Effector memory CD4-positive, alpha-beta T cell (primary cell): ENCODE data around the gene WNT3A.

Experiments used
- DNase-seq, 3 donors: peaks; one replicate each; pipeline ENCODE4 v3.0.0-alpha.2; 2020
- H3K27ac ChIP-seq: 2 replicates; pipeline ENCODE4 v1.7.0; 2013; ENCODE audit warnings: mild to moderate bottlenecking, low read length, moderate library complexity; ENCODE audit not compliant: insufficient read depth, poor library complexity, severe bottlenecking
- H3K27me3 ChIP-seq: replicated peaks from 2 replicates; pipeline ENCODE4 v1.7.0; 2013; ENCODE audit warnings: mild to moderate bottlenecking, low read length; ENCODE audit not compliant: insufficient read depth, control insufficient read depth, poor library complexity, severe bottlenecking
- H3K36me3 ChIP-seq: 2 replicates; pipeline ENCODE4 v1.7.0; 2013; ENCODE audit warnings: mild to moderate bottlenecking, low read length, moderate library complexity; ENCODE audit not compliant: control insufficient read depth, insufficient read depth
- H3K4me1 ChIP-seq: 2 replicates; pipeline ENCODE4 v1.7.0; 2013; ENCODE audit warnings: low read length, mild to moderate bottlenecking; ENCODE audit not compliant: control insufficient read depth, insufficient read depth, poor library complexity, severe bottlenecking
- H3K4me3 ChIP-seq: 2 replicates; pipeline ENCODE4 v1.7.0; 2013; ENCODE audit warnings: low read length, low read depth, mild to moderate bottlenecking; ENCODE audit not compliant: insufficient read depth, poor library complexity, severe bottlenecking
- H3K9me3 ChIP-seq: 2 replicates; pipeline ENCODE4 v1.7.0; 2013; ENCODE audit warnings: mild to moderate bottlenecking, low read length, moderate library complexity; ENCODE audit not compliant: control insufficient read depth

WNT3A gene

GRCh38 chr1:228042508-228042907 lies 35.7 kb downstream of the WNT3A start:
- Histone ChIP-seq H3K27me3 (peaks cover 7% of the 10 kb centered on the region), H3K9me3 (no peaks in the 10 kb centered on the region), H3K36me3 (no peaks in the 10 kb centered on the region), H3K4me1 (peaks cover 4% of the 10 kb centered on the region), H3K4me3 (no peak overlapping the region), H3K27ac (no peak overlapping the region)
- DNase-seq: no peak

GRCh38 chr1:228043281-228043848 lies 36.6 kb downstream of the WNT3A start:
- H3K4me3 ChIP-seq: no peak overlapping the region
- no peak overlapping the region for H3K27ac ChIP-seq
- H3K27me3 ChIP-seq: peaks cover under 1% of the 10 kb centered on the region
- H3K36me3 ChIP-seq: no peaks in the 10 kb centered on the region
- H3K4me1 ChIP-seq: no peaks in the 10 kb centered on the region
- no peaks in the 10 kb centered on the region for H3K9me3 ChIP-seq
- DNase-seq: no peak

GRCh38 chr1:228044961-228045360 lies 38.2 kb downstream of the WNT3A start:
- Histone ChIP-seq H3K4me1 (no peaks in the 10 kb centered on the region), H3K27me3 (no peaks in the 10 kb centered on the region), H3K36me3 (no peaks in the 10 kb centered on the region), H3K27ac (no peak overlapping the region), H3K4me3 (no peak overlapping the region), H3K9me3 (no peaks in the 10 kb centered on the region)
- no peak for DNase-seq

GRCh38 chr1:228045405-228045804 lies 38.6 kb downstream of the WNT3A start:
- no peaks in the 10 kb centered on the region for H3K27me3 ChIP-seq
- no peaks in the 10 kb centered on the region for H3K36me3 ChIP-seq
- H3K4me1 ChIP-seq: no peaks in the 10 kb centered on the region
- H3K4me3 ChIP-seq: no peak overlapping the region
- H3K9me3 ChIP-seq: no peaks in the 10 kb centered on the region
- no peak overlapping the region for H3K27ac ChIP-seq
- no peak for DNase-seq

GRCh38 chr1:228045871-228046270 lies 39.1 kb downstream of the WNT3A start:
- DNase-seq: no peak
- H3K27ac ChIP-seq: no peak overlapping the region
- H3K4me3 ChIP-seq: no peak overlapping the region
- no peaks in the 10 kb centered on the region for H3K36me3 ChIP-seq
- H3K27me3 ChIP-seq: no peaks in the 10 kb centered on the region
- H3K4me1 ChIP-seq: no peaks in the 10 kb centered on the region
- no peaks in the 10 kb centered on the region for H3K9me3 ChIP-seq

- H3K4me1 ChIP-seq: no peaks in the 10 kb centered on the region
- H3K4me3 ChIP-seq: no peak overlapping the region
- no peak overlapping the region for H3K27ac ChIP-seq
- no peaks in the 10 kb centered on the region for H3K9me3 ChIP-seq
- H3K36me3 ChIP-seq: no peaks in the 10 kb centered on the region
- DNase-seq: no peak
- H3K27me3 ChIP-seq: no peaks in the 10 kb centered on the region
Measured at GRCh38 chr1:228046421-228047182, 39.8 kb downstream of the WNT3A start.

- no peaks in the 10 kb centered on the region for H3K4me1 ChIP-seq
- no peak for DNase-seq
- H3K27ac ChIP-seq: no peak overlapping the region
- no peaks in the 10 kb centered on the region for H3K36me3 ChIP-seq
- no peaks in the 10 kb centered on the region for H3K27me3 ChIP-seq
- H3K4me3 ChIP-seq: no peak overlapping the region
- H3K9me3 ChIP-seq: no peaks in the 10 kb centered on the region
Measured at GRCh38 chr1:228047183-228047466, 40.3 kb downstream of the WNT3A start.

GRCh38 chr1:228048120-228048519 lies 41.3 kb downstream of the WNT3A start:
- Histone ChIP-seq H3K4me3 (no peak overlapping the region), H3K4me1 (no peaks in the 10 kb centered on the region), H3K27ac (no peak overlapping the region), H3K27me3 (no peaks in the 10 kb centered on the region), H3K9me3 (no peaks in the 10 kb centered on the region), H3K36me3 (no peaks in the 10 kb centered on the region)
- no peak for DNase-seq

- Histone ChIP-seq H3K4me3 (no peak overlapping the region), H3K9me3 (no peaks in the 10 kb centered on the region), H3K27me3 (no peaks in the 10 kb centered on the region), H3K36me3 (no peaks in the 10 kb centered on the region), H3K27ac (no peak overlapping the region), H3K4me1 (no peaks in the 10 kb centered on the region)
- DNase-seq: no peak
Measured at GRCh38 chr1:228048659-228049298, 42.0 kb downstream of the WNT3A start.

GRCh38 chr1:228050571-228051231 lies 43.9 kb downstream of the WNT3A start:
- no peaks in the 10 kb centered on the region for H3K4me1 ChIP-seq
- no peak overlapping the region for H3K4me3 ChIP-seq
- H3K27ac ChIP-seq: no peak overlapping the region
- H3K9me3 ChIP-seq: no peaks in the 10 kb centered on the region
- no peak for DNase-seq
- H3K27me3 ChIP-seq: no peaks in the 10 kb centered on the region
- H3K36me3 ChIP-seq: no peaks in the 10 kb centered on the region
